GM18909 (cell line): Measurements from ENCODE around the gene ZNF443.
"Not testable (repeated sequence)": the region's sequence is repeated elsewhere in the genome, so short reads cannot be mapped to it uniquely, and the experiment has no call there.

Experiments used
- ATAC-seq: cut with Tn5 transposase; IDR thresholded peaks from one replicate; pipeline ENCODE4 v1.9.1; 2021; ENCODE audit warnings: mild to moderate bottlenecking; ENCODE audit not compliant: unreplicated experiment, poor library complexity

ZNF443 gene

GRCh38 chr19:12440541-12441316 is at the start of gene ZNF443:
Gene ZNF443 (minus strand): TSS chr19:12441021. CDS start chr19:12440914, 107 bp downstream.
- peak; percentile 97 for ATAC-seq

GRCh38 chr19:12486265-12486783 is 45.5 kb upstream of the ZNF443 start:
- ATAC-seq, result not testable (repeated sequence)

- ATAC-seq, result no peak
Observed at GRCh38 chr19:12485571-12485970, 44.8 kb upstream of the ZNF443 start.

- ATAC-seq, result peak; percentile 7
Observed at GRCh38 chr19:12485052-12485416, 44.2 kb upstream of the ZNF443 start.

- ATAC-seq, result peak; percentile 94
Observed at GRCh38 chr19:12484371-12485051, 43.7 kb upstream of the ZNF443 start, which contains the start of gene ZNF709. Gene ZNF709 (minus strand): TSS chr19:12484816. CDS start chr19:12484657, 159 bp downstream.

- ATAC-seq, result no peak
Observed at GRCh38 chr19:12484011-12484370, 43.2 kb upstream of the ZNF443 start.

- ATAC-seq, result no peak
Observed at GRCh38 chr19:12482509-12482886, 41.7 kb upstream of the ZNF443 start.

GRCh38 chr19:12481781-12482508 is 41.1 kb upstream of the ZNF443 start:
- no peak for ATAC-seq

GRCh38 chr19:12478234-12478941 is 37.6 kb upstream of the ZNF443 start:
- ATAC-seq, result no peak

GRCh38 chr19:12467651-12468050 is 26.8 kb upstream of the ZNF443 start:
- ATAC-seq, result not testable (repeated sequence)

GRCh38 chr19:12465211-12465610 is 24.4 kb upstream of the ZNF443 start:
- no peak for ATAC-seq

GRCh38 chr19:12464769-12465168 is 23.9 kb upstream of the ZNF443 start:
- ATAC-seq, result no peak

GRCh38 chr19:12464139-12464538 is 23.3 kb upstream of the ZNF443 start:
- not testable (repeated sequence) for ATAC-seq

- ATAC-seq, result no peak
Observed at GRCh38 chr19:12453495-12453894, 12.7 kb upstream of the ZNF443 start.

- no peak for ATAC-seq
Observed at GRCh38 chr19:12450844-12451243, 10.0 kb upstream of the ZNF443 start.

- ATAC-seq, result no peak
Observed at GRCh38 chr19:12448808-12449207, 8.0 kb upstream of the ZNF443 start.

- peak; percentile 41 for ATAC-seq
Observed at GRCh38 chr19:12439686-12440540, 908 bp downstream of the ZNF443 start.

GRCh38 chr19:12430726-12431299 is 10.0 kb downstream of the ZNF443 start:
- ATAC-seq, result not testable (repeated sequence)

GRCh38 chr19:12425888-12426274 is 14.9 kb downstream of the ZNF443 start:
- ATAC-seq, result no peak
